GM10248 (cell line): ENCODE results near the gene KCNT1.

Source experiments
- CTCF ChIA-PET: fragments of 300-600 bp; sonication (Branson Sonifier 250); formaldehyde crosslinking; extraction: SDS; loops from one replicate; lab custom pipeline; 2021; ENCODE audit warnings: antibody characterized with exemption; lab: Yijun Ruan, JAX
- POLR2A ChIA-PET: fragments of 350-650 bp; sonication (Branson Sonifier 250); formaldehyde crosslinking; extraction: SDS; loops from one replicate; lab custom pipeline; 2020; ENCODE audit warnings: antibody characterized with exemption; lab: Yijun Ruan, JAX
- DNase-seq: peaks from one replicate; pipeline ENCODE4 v3.0.0; 2012; ENCODE audit errors: extremely low spot score
- TF ChIP-seq, protein P1 (sequence below): IDR thresholded peaks from 2 replicates; pipeline ENCODE4 v1.5.1; 2012; ENCODE audit warnings: mild to moderate bottlenecking, low read depth; ENCODE audit errors: extremely low read depth, missing control alignments, control extremely low read depth

KCNT1 gene

DNA sequence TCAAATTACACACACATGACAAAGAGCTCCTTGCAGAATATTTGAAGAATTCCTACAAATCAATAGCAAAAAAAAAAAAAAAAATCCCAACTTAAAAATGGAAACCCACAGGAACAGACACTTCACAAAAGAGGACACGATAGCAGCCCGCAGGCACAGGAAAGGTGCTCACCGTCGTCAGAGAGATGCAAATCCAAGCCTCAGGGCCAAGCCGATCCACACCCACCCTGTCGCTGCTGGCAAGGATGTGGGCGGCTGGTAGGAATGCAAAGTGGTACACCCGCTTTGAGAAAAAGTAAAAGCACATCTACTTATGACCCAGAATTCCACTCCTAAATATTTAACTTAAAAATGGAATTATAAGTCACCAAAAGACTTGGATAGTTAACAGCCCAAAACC lies 28.0 kb upstream of the KCNT1 start:
- DNase-seq, result no peak
- ChIA-PET POLR2A (no interaction called here), CTCF (no interaction called here)
- TF ChIP-seq, protein P1, sequence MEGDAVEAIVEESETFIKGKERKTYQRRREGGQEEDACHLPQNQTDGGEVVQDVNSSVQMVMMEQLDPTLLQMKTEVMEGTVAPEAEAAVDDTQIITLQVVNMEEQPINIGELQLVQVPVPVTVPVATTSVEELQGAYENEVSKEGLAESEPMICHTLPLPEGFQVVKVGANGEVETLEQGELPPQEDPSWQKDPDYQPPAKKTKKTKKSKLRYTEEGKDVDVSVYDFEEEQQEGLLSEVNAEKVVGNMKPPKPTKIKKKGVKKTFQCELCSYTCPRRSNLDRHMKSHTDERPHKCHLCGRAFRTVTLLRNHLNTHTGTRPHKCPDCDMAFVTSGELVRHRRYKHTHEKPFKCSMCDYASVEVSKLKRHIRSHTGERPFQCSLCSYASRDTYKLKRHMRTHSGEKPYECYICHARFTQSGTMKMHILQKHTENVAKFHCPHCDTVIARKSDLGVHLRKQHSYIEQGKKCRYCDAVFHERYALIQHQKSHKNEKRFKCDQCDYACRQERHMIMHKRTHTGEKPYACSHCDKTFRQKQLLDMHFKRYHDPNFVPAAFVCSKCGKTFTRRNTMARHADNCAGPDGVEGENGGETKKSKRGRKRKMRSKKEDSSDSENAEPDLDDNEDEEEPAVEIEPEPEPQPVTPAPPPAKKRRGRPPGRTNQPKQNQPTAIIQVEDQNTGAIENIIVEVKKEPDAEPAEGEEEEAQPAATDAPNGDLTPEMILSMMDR, result no peak

DNA sequence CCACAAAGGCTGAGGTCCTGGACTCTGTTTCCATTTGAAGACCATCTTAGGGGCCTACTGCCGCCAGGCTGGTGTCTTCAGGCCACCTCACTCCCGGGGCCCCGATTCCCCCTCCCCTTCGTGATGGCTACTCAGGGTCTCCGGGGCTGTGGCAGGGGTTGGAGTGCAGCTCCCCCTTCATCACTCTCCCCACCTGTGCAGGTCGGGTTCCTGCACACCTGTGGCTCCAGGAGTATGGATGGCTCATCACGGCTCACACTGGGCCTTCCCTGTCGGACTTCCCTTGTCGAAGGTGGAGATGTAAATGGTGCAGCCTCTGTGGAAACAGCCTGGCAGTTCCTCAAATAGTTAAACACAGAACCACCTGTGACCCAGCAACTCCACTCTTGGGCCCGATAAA lies 27.0 kb upstream of the KCNT1 start:
- DNase-seq, result no peak
- POLR2A ChIA-PET, result no interaction called here
- CTCF ChIA-PET, result no interaction called here
- TF ChIP-seq, protein P1, result no peak

DNA sequence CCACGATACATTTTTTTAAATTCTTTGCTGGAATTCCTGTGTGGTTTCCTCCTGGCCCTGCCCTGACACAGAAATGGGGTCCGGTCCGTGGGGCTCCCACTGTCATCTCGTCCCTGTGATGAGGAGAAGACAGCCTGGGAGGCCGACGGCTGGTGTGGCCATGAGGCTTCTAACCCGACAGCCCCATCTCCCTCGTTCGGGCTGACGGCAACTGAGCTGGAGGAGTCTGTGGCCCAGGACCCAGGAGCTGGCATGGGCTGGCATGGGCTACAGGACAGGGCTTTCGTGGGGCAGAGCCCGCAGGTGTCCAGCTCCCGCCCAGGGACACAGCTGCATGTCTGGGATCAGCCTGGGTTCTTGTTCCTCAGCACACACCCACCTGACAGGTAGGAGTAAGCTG lies 25.1 kb upstream of the KCNT1 start:
- ChIA-PET CTCF (interaction anchor here (1.2 kb wide), 1 partner anchor 8 kb away, joined by 3 read pairs; no protein-coding TSS in a partner anchor), POLR2A (no interaction called here)
- DNase-seq, result no peak
- TF ChIP-seq, protein P1, result no peak

DNA sequence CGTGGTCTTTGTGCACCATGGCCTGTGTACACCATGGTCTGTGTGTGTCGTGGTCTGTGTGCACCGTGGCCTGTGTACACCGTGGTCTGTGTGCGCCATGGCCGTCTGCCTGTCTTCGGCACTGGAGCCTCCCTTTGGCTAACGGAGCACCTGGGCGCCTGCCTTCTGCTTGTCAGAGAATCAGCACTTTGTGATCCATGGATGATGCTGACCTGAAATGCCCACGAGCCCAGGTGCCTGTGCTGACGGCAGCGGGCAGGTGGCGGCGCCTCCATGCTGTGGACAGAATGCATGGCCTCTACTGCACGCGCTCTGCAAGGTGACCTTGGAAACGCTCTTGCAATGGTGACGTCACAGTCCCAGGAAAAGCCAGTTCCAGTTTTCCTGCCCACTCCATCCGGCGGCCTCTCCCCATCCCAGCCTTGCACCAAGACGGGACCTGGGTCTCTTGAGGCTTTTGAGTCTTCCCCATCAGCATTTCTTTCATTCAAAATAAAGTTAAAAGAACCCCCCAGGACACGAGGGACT lies 24.3 kb upstream of the KCNT1 start:
- TF ChIP-seq, protein P1, result no peak
- DNase-seq, result no peak
- CTCF ChIA-PET, result interaction anchor here (1.2 kb wide), 1 partner anchor 9 kb away, joined by 3 read pairs; no protein-coding TSS in a partner anchor
- POLR2A ChIA-PET, result no interaction called here

DNA sequence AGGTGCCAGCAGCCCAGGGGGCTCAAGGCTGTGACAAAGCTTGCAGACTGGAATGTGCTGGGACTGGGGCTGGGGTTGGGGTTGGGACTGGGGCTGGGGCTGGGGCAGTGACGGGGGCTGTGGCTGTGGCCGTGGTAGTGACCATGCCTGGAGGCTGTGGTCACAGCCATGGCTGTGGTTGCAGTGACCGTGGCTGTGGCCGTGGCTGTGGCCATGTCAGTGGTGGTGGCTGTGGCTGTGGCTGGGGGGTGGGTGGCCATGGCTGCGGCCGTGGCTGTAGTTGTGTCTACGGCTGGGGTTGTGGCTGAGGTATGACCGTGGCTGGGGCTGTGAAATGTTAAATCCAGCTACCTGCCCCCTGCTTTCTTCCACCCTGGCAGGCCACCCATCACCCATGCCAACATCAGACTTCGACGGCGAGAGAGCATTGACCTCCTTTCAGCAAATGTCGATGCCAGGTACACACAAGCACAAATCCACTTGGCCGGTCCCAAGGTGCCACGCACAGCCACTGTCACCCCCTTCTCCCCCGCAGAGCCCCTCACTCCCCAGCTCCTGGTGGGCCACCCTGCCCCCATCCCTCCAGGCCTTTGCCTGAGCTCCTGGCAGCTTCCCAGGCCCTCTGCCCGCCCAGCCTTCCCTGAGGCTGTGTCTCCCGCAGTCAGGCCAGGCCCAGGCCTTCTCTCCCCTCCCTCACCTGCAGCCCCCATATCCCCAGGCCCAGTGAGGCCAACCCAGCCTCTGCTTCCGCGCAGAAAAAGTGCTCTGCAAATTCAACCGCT lies 23.6 kb upstream of the KCNT1 start:
- DNase-seq, result no peak
- TF ChIP-seq, protein P1, result no peak
- ChIA-PET CTCF (interaction anchor here (1.2 kb wide), 1 partner anchor 10 kb away, joined by 3 read pairs; no protein-coding TSS in a partner anchor), POLR2A (no interaction called here)

DNA sequence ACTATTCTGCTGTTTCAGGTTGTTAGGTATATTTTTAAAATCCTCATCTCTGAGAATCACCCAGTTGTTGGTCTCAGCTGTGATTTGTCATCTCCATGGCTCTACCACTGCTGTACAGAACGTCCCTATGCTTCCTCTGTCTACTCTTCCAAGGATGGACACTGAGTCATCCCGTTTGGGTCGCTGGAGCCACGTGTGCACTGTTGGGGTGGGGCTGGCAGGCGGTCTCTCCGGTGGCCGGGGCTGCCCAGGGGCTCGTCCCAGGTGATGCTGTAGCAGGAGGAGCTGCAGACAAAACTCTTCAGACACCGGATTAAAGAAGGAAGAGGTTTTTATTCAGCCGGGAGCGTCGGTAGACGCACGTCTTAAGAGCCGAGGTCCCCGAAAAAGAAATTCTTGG lies 21.9 kb upstream of the KCNT1 start:
- ChIA-PET CTCF (no interaction called here), POLR2A (no interaction called here)
- TF ChIP-seq, protein P1, result no peak
- no peak for DNase-seq
